Stimulated activated naive CD8-positive, alpha-beta T cell treated with anti-CD3 and anti-CD28 coated beads, Interleukin-15, amount 100 ng/mL, for 72 hours (primary cell): Measurements from ENCODE around the gene CD7.
"Not testable (repeated sequence)": the region's sequence is repeated elsewhere in the genome, so short reads cannot be mapped to it uniquely, and the experiment has no call there.

Source experiments
- ATAC-seq: fragments of 150-1000 bp; cut with Tn5 transposase; 2 replicates; pipeline ENCODE4 v1.10.0; 2021; ENCODE audit warnings: mild to moderate bottlenecking, moderate library complexity
- DNase-seq, 2 donors: peaks; one replicate each; pipeline ENCODE4 v3.0.0; 2021 to 2022
- H3K27ac Mint-ChIP-seq, 2 donors: one replicate each; pipeline ENCODE4 v1.8.0; 2022; ENCODE audit warnings: mild to moderate bottlenecking in 2 of 2, mixed read lengths in 2 of 2, moderate library complexity in 2 of 2
- H3K27me3 Mint-ChIP-seq: one replicate; pipeline ENCODE4 v1.8.0; 2022; ENCODE audit warnings: mixed read lengths
- H3K4me1 Mint-ChIP-seq: one replicate; pipeline ENCODE4 v1.8.0; 2022; ENCODE audit warnings: mild to moderate bottlenecking, mixed read lengths
- H3K4me3 Mint-ChIP-seq, 2 donors: one replicate each; pipeline ENCODE4 v1.8.0; 2022; ENCODE audit warnings: mild to moderate bottlenecking in 2 of 2, mixed read lengths in 2 of 2, moderate library complexity in 1 of 2
- H3K9me3 Mint-ChIP-seq, 2 donors: one replicate each; pipeline ENCODE4 v1.8.0; 2022; ENCODE audit warnings: mixed read lengths in 2 of 2

Gene CD7

DNA sequence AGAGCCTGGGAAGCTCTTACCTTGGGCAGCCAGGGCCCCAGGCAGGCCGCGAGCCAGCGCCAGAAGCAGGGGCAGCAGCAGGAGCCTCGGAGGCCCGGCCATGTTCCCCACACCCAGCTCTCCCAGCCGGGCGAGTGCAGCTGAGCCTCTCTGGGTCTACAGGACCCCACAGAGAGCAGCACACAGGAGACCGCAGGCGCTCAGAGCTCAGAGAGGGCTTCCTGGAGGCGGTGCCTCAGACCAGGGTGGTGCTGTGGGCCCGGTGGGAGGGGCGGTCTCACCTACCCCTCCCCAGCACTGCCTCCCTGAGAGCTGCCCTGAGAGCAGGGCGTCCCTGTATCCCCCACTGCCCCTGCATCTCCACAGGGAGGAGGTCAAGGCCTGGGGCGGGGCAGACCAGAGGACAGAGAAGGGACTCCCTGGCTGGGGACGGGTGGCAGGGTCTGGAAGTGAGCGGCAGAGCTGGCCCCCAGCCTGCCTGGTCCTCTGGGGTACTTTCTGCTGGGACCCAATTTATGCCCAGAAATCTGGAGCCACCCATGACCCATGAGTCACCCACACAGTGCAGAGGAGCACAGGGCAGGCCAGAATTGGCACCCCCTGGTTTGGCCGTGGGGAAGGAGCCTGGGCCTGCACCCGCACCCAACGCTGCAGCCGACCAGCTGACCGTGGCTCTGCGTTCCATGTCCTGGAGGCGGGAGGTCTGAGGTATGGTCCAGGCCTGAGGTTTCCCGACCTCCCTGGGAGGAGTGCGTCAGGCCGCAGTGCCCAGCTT, at the start of gene CD7:
TSS of gene CD7 (minus strand) at position 215 of the 775 bp plus-strand sequence. CDS start at position 102, 113 bp downstream.
- H3K4me3 Mint-ChIP-seq: no peak within 1 kb of the TSS
- H3K9me3 Mint-ChIP-seq: no peaks in the 10 kb centered on the region
- no peaks in the 10 kb centered on the region for H3K27me3 Mint-ChIP-seq
- ATAC-seq: peak; percentile 83
- peak; percentile 69 to 79 for DNase-seq
- H3K27ac Mint-ChIP-seq: peak within 1 kb of the TSS in 1 of 2 donors; percentile 95
- peaks cover 30% of the 10 kb centered on the region for H3K4me1 Mint-ChIP-seq

GRCh38 chr17:82366749-82367148, 49.3 kb upstream of the CD7 start:
- DNase-seq (no peak), ATAC-seq (no peak)
- peaks cover 36% of the 10 kb centered on the region for H3K27me3 Mint-ChIP-seq
- H3K4me1 Mint-ChIP-seq: peaks cover 10% of the 10 kb centered on the region
- no peak overlapping the region for H3K4me3 Mint-ChIP-seq
- H3K9me3 Mint-ChIP-seq: no peaks in the 10 kb centered on the region
- H3K27ac Mint-ChIP-seq: no peak overlapping the region

DNA sequence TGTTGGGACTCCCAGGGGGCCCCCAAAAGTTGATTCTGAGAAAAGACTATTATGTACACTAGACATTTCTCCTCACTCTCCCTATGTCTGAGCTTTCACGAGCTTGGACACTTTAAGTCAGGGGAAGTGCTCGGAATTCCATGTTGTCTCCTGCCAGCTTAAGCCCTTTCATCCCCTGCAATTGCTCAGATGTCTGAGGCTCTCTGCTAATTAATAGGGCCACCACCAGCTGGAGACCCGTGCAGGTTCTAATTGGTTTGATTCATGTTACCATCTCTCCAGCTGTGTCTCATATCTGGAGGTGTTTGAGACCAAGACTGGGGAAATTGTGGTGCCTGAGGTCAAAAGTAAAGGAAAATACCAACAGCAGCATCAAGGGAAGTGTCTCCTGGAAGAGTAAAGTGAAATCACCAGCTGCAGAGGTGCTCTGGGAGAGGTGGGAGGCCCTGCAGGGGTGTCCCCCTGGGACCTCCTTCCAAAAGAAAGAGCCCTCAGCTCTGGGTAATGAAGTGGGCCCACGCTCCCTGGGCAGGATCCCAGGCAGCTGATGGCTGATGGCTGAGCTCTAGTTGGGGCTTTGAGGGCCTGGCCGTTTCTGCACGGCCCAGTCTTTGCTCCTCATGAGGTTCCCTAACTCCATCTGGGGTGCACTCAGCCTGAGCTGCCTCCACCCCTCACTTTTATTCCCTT, 48.3 kb upstream of the CD7 start:
- DNase-seq (no peak), ATAC-seq (no peak)
- peaks cover 4% of the 10 kb centered on the region for H3K4me1 Mint-ChIP-seq
- no peak overlapping the region for H3K4me3 Mint-ChIP-seq
- H3K27me3 Mint-ChIP-seq: peaks cover 34% of the 10 kb centered on the region
- H3K27ac Mint-ChIP-seq: no peak overlapping the region
- H3K9me3 Mint-ChIP-seq: no peaks in the 10 kb centered on the region

DNA sequence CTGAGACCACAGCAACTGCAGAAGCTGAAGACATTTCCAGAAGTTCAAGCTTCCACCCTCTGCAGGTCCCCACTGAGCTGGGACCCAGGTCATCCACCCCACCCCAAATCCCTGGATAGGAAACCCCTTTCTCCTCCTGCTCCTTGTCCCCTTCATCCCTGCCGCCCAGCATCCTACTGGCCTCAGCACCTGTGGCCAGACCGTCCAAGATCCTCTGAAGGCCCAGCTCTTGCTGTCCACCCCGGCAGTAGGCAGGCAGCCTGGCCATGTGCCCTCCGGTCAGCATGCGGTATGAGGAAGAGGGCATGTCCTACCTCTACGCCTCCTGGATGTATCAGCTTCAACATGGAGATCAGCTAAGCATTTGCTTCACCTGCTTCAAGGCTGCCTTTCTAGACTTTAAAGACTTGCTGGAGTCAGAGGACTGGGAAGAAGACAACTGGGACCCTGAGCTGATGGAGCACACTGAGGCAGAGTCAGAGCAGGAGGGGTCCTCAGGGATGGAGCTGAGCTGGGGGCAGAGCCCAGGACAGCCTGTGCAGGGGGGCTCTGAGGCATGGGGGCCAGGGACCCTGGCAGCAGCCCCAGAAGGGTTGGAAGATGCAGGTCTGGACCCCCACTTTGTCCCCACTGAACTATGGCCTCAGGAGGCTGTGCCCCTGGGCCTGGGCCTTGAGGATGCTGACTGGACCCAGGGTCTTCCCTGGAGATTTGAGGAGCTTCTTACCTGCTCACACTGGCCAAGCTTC, 44.7 kb upstream of the CD7 start:
- Mint-ChIP-seq H3K9me3 (no peaks in the 10 kb centered on the region), H3K4me1 (peaks cover 12% of the 10 kb centered on the region), H3K27ac (peak overlapping the region in 1 of 2 donors; percentile 74), H3K4me3 (no peak overlapping the region), H3K27me3 (peaks cover 29% of the 10 kb centered on the region)
- ATAC-seq: no peak
- no peak for DNase-seq

DNA sequence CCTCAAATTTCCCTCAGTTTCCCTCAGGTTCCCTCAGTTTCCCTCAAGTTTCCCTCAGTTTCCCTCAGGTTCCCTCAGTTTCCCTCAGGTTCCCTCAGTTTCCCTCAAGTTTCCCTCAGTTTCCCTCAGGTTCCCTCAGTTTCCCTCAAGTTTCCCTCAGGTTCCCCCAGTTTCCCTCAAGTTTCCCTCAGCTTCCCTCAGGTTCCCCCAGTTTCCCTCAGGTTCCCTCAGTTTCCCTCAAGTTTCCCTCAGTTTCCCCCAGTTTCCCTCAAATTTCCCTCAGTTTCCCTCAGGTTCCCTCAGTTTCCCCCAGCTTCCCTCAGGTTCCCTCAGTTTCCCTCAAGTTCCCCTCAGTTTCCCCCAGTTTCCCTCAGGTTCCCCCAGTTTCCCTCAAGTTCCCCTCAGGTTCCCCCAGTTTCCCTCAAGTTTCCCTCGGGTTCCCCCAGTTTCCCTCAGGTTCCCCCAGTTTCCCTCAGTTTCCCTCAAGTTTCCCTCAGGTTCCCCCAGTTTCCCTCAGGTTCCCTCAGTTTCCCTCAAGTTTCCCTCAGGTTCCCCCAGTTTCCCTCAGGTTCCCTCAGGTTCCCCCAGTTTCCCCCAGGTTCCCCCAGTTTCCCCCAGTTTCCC, 42.2 kb upstream of the CD7 start:
- Mint-ChIP-seq H3K27me3 (peaks cover 51% of the 10 kb centered on the region), H3K27ac (peak overlapping the region in 1 of 2 donors; percentile 12), H3K4me1 (peaks cover 12% of the 10 kb centered on the region)
- H3K9me3 Mint-ChIP-seq, ATAC-seq, DNase-seq, H3K4me3 Mint-ChIP-seq: not testable (repeated sequence)

- Mint-ChIP-seq H3K27me3 (peaks cover 52% of the 10 kb centered on the region), H3K9me3 (no peaks in the 10 kb centered on the region), H3K27ac (peak within 1 kb of the TSS in 1 of 2 donors; percentile 89), H3K4me3 (peak within 1 kb of the TSS in 1 of 2 donors; percentile 0), H3K4me1 (peaks cover 12% of the 10 kb centered on the region)
- peak in 1 of 2 donors; percentile 35 for DNase-seq
- peak; percentile 72 for ATAC-seq
Observed at GRCh38 chr17:82358465-82359350, 41.3 kb upstream of the CD7 start, which contains the start of gene TEX19. Gene TEX19, plus strand, starts transcription at chr17:82359247. Its CDS starts 2,904 bp downstream, at chr17:82362151.

- DNase-seq (no peak), ATAC-seq (no peak)
- Mint-ChIP-seq H3K4me3 (no peak overlapping the region), H3K9me3 (no peaks in the 10 kb centered on the region), H3K27me3 (peaks cover 53% of the 10 kb centered on the region), H3K4me1 (peaks cover 14% of the 10 kb centered on the region), H3K27ac (no peak overlapping the region)
Observed at GRCh38 chr17:82357394-82357793, 40.0 kb upstream of the CD7 start.

DNA sequence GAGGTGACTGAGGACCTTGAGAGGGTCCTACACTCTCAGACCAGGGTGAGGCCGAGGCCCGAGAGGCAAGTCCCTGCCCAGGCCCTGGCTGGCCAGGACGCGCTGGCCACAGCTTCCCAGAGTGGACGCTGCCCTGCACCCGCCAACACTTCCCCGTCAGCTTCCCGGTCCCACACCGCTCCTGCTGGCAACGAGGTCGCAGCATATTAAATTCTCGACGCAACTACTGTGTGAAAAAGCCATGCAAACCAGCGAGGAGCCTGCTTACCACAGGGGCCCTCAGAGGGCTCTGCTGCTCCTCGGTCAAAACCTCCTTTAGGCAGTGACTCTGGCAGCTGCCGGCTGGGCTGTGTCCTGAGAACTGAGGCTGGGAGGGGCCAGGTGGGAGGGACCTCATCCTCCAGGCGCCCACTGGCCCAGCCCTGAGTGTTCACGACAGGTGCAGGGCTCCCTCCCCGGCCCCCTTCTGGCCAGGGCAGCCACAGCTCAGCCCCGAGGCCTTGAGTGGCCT, 39.5 kb upstream of the CD7 start:
- peaks cover 54% of the 10 kb centered on the region for H3K27me3 Mint-ChIP-seq
- H3K4me3 Mint-ChIP-seq: no peak overlapping the region
- peaks cover 19% of the 10 kb centered on the region for H3K4me1 Mint-ChIP-seq
- no peaks in the 10 kb centered on the region for H3K9me3 Mint-ChIP-seq
- ATAC-seq (no peak), DNase-seq (no peak)
- H3K27ac Mint-ChIP-seq: peak overlapping the region in 1 of 2 donors; percentile 12

- DNase-seq (no peak), ATAC-seq (no peak)
- Mint-ChIP-seq H3K27me3 (peaks cover 57% of the 10 kb centered on the region), H3K4me1 (peaks cover 27% of the 10 kb centered on the region), H3K27ac (no peak overlapping the region), H3K9me3 (no peaks in the 10 kb centered on the region), H3K4me3 (no peak overlapping the region)
Observed at GRCh38 chr17:82355770-82356427, 38.5 kb upstream of the CD7 start.

GRCh38 chr17:82354804-82355308, 37.4 kb upstream of the CD7 start:
- no peak for ATAC-seq
- no peak for DNase-seq
- Mint-ChIP-seq H3K9me3 (no peaks in the 10 kb centered on the region), H3K4me3 (no peak overlapping the region), H3K27ac (no peak overlapping the region), H3K4me1 (peaks cover 27% of the 10 kb centered on the region), H3K27me3 (peaks cover 57% of the 10 kb centered on the region)

DNA sequence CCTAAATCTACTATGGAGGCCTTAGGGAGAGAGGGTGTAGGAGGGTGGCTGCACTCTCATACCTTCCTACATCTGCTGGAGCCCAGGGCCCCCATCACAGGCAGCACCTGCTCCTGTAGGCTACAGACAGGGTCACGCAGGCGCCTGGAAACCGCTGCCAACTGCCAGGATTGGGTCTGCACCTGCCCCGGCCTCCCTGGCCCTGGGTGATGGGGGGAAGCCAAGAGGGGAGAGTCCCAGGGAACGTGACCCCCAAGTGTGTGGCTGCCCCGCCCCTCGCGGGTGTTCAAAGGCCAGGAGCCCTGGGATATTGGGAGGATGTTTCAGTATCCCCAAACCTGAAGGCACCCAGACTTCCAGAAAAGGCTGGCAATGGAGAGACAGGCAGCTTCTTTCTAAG, 36.1 kb upstream of the CD7 start:
- Mint-ChIP-seq H3K27me3 (peaks cover 64% of the 10 kb centered on the region), H3K4me1 (peaks cover 22% of the 10 kb centered on the region), H3K27ac (peak overlapping the region in 1 of 2 donors; percentile 90), H3K4me3 (no peak overlapping the region), H3K9me3 (no peaks in the 10 kb centered on the region)
- DNase-seq (no peak), ATAC-seq (no peak)

- Mint-ChIP-seq H3K4me3 (no peak overlapping the region), H3K27me3 (peaks cover 53% of the 10 kb centered on the region), H3K4me1 (peaks cover 14% of the 10 kb centered on the region), H3K9me3 (no peaks in the 10 kb centered on the region), H3K27ac (no peak overlapping the region)
- ATAC-seq (peak; percentile 89), DNase-seq (peak; percentile 77 to 82)
Observed at GRCh38 chr17:82351713-82352488, 34.5 kb upstream of the CD7 start.

- no peaks in the 10 kb centered on the region for H3K9me3 Mint-ChIP-seq
- peaks cover 20% of the 10 kb centered on the region for H3K4me1 Mint-ChIP-seq
- no peak overlapping the region for H3K27ac Mint-ChIP-seq
- no peak for DNase-seq
- peaks cover 52% of the 10 kb centered on the region for H3K27me3 Mint-ChIP-seq
- no peak overlapping the region for H3K4me3 Mint-ChIP-seq
- peak; percentile 33 for ATAC-seq
Observed at GRCh38 chr17:82351254-82351712, 33.9 kb upstream of the CD7 start.
